HEK293 (cell line): ENCODE data around the gene TNFRSF18.

Source experiments
- CTCF ChIA-PET: fragments of 350-600 bp; formaldehyde crosslinking; extraction: SDS; loops from one replicate; lab custom pipeline; 2021; ENCODE audit warnings: antibody characterized with exemption; lab: Yijun Ruan, JAX
- POLR2A ChIA-PET: fragments of 300-600 bp; formaldehyde crosslinking; extraction: SDS; loops from one replicate; lab custom pipeline; 2020; ENCODE audit warnings: antibody characterized with exemption, inconsistent platforms; lab: Yijun Ruan, JAX
- H3K27ac ChIP-seq: fragments of 200-500 bp; sonication (Bioruptor generic); 2 replicates; pipeline ENCODE4 v1.5.1; 2014; ENCODE audit warnings: low read depth, low read length, control low read depth, inconsistent platforms; ENCODE audit errors: extremely low read depth
- H3K36me3 ChIP-seq, 2 experiments: fragments of 200-500 bp in 1 of 2; sonication (Bioruptor generic) in 1 of 2; 1 replicate in 1 of 2; 2 replicates in 1 of 2; pipeline ENCODE4 v1.5.1; 2014 to 2017; ENCODE audit warnings: inconsistent platforms in 2 of 2, low read length in 2 of 2; ENCODE audit not compliant: control insufficient read depth in 2 of 2, insufficient read depth in 1 of 2
- H3K4me1 ChIP-seq: fragments of 200-500 bp; sonication (Bioruptor generic); 2 replicates; pipeline ENCODE4 v1.5.1; 2014; ENCODE audit warnings: mild to moderate bottlenecking, low read length, inconsistent platforms; ENCODE audit not compliant: control insufficient read depth, insufficient read depth
- H3K4me3 ChIP-seq: 2 replicates; pipeline ENCODE4 v1.5.1; 2011; ENCODE audit warnings: low read depth, mild to moderate bottlenecking, control low read depth, low read length, moderate library complexity
- H3K9me3 ChIP-seq: fragments of 200-500 bp; sonication (Bioruptor generic); 2 replicates; pipeline ENCODE4 v1.5.1; 2014; ENCODE audit warnings: low read depth, low read length, inconsistent platforms; ENCODE audit not compliant: control insufficient read depth, insufficient read depth
- BCL11A ChIP-seq: fragments of 450-650 bp; formaldehyde crosslinking; IDR thresholded peaks from 2 replicates; pipeline ENCODE4 v1.5.1; 2016; ENCODE audit warnings: low read depth, missing biosample characterization, missing genetic modification characterization
- BCL11B ChIP-seq: fragments of 450-650 bp; formaldehyde crosslinking; IDR thresholded peaks from 2 replicates; pipeline ENCODE4 v1.5.1; 2016; ENCODE audit warnings: low read depth, missing biosample characterization, missing genetic modification characterization
- GLI4 ChIP-seq: fragments of 450-650 bp; formaldehyde crosslinking; IDR thresholded peaks from 2 replicates; pipeline ENCODE4 v1.5.1; 2016; ENCODE audit warnings: missing biosample characterization, missing genetic modification characterization
- GLIS2 ChIP-seq: fragments of 450-650 bp; formaldehyde crosslinking; IDR thresholded peaks from 2 replicates; pipeline ENCODE4 v1.5.1; 2016; ENCODE audit warnings: missing biosample characterization, missing genetic modification characterization
- HOXC10 ChIP-seq: sonication (generic); formaldehyde crosslinking; IDR thresholded peaks from 2 replicates; pipeline ENCODE4 v1.8.1; 2023; ENCODE audit warnings: mild to moderate bottlenecking, missing genetic modification reagents
- KLF10 ChIP-seq: fragments of 450-650 bp; IDR thresholded peaks from 2 replicates; pipeline ENCODE4 v1.5.1; 2018; ENCODE audit warnings: missing biosample characterization, mild to moderate bottlenecking, missing genetic modification characterization
- KLF8 ChIP-seq: fragments of 450-650 bp; formaldehyde crosslinking; IDR thresholded peaks from 2 replicates; pipeline ENCODE4 v1.5.1; 2016; ENCODE audit warnings: missing biosample characterization, missing genetic modification characterization
- KLF9 ChIP-seq: fragments of 450-650 bp; formaldehyde crosslinking; IDR thresholded peaks from 2 replicates; pipeline ENCODE4 v1.5.1; 2016; ENCODE audit warnings: missing biosample characterization, missing genetic modification characterization, low read depth
- SP7 ChIP-seq: fragments of 450-650 bp; formaldehyde crosslinking; IDR thresholded peaks from 2 replicates; pipeline ENCODE4 v1.5.1; 2016; ENCODE audit warnings: missing biosample characterization, missing genetic modification characterization
- ZBTB48 ChIP-seq: fragments of 450-650 bp; formaldehyde crosslinking; IDR thresholded peaks from 2 replicates; pipeline ENCODE4 v1.5.1; 2016; ENCODE audit warnings: missing biosample characterization, missing genetic modification characterization
- ZBTB7A ChIP-seq: fragments of 450-650 bp; formaldehyde crosslinking; IDR thresholded peaks from 2 replicates; pipeline ENCODE4 v1.5.1; 2016; ENCODE audit warnings: low read depth, missing biosample characterization, missing genetic modification characterization
- ZNF146 ChIP-seq: fragments of 450-650 bp; formaldehyde crosslinking; IDR thresholded peaks from 2 replicates; pipeline ENCODE4 v1.5.1; 2016; ENCODE audit warnings: missing biosample characterization, missing genetic modification characterization
- ZNF274 ChIP-seq, 2 experiments: fragments of 200-500 bp in 1 of 2; fragments of 450-650 bp in 1 of 2; sonication (Bioruptor generic) in 1 of 2; formaldehyde crosslinking in 1 of 2; IDR thresholded peaks; 2 replicates each; pipeline versions ENCODE4 v1.5.1 to v1.6.1; 2014 to 2016; ENCODE audit warnings: borderline replicate concordance in 1 of 2, inconsistent platforms in 1 of 2, low read length in 1 of 2, missing biosample characterization in 1 of 2, missing genetic modification characterization in 1 of 2
- ZNF341 ChIP-seq: fragments of 450-650 bp; formaldehyde crosslinking; IDR thresholded peaks from 2 replicates; pipeline ENCODE4; 2016; ENCODE audit warnings: low read depth, missing biosample characterization, missing genetic modification characterization
- ZNF404 ChIP-seq: fragments of 450-650 bp; formaldehyde crosslinking; IDR thresholded peaks from 2 replicates; pipeline ENCODE4 v1.5.1; 2017; ENCODE audit warnings: missing biosample characterization, missing genetic modification characterization
- ZNF600 ChIP-seq: fragments of 450-650 bp; formaldehyde crosslinking; IDR thresholded peaks from 2 replicates; pipeline ENCODE4 v1.5.1; 2016; ENCODE audit warnings: missing biosample characterization, missing genetic modification characterization
- TF ChIP-seq, protein P1 (sequence below): fragments of 450-650 bp; formaldehyde crosslinking; IDR thresholded peaks from 2 replicates; pipeline ENCODE4 v1.5.1; 2016; ENCODE audit warnings: missing biosample characterization, missing genetic modification characterization
- TF ChIP-seq, protein P2 (sequence below): fragments of 450-650 bp; formaldehyde crosslinking; IDR thresholded peaks from 2 replicates; pipeline ENCODE4 v1.5.1; 2016; ENCODE audit warnings: missing biosample characterization, missing genetic modification characterization
- TF ChIP-seq, protein P3 (sequence below): fragments of 450-650 bp; formaldehyde crosslinking; IDR thresholded peaks from 2 replicates; pipeline ENCODE4 v1.5.1; 2016; ENCODE audit warnings: missing biosample characterization, missing genetic modification characterization
- TF ChIP-seq, protein P4 (sequence below): fragments of 450-650 bp; formaldehyde crosslinking; IDR thresholded peaks from 2 replicates; pipeline ENCODE4 v1.5.1; 2016; ENCODE audit warnings: missing biosample characterization, missing genetic modification characterization, low read depth
- TF ChIP-seq, protein P5 (sequence below): fragments of 450-650 bp; formaldehyde crosslinking; IDR thresholded peaks from 2 replicates; pipeline ENCODE4 v1.5.1; 2016; ENCODE audit warnings: missing biosample characterization, missing genetic modification characterization
- TF ChIP-seq, protein P6 (sequence below): fragments of 450-650 bp; IDR thresholded peaks from 2 replicates; pipeline ENCODE4 v1.5.1; 2018; ENCODE audit warnings: missing biosample characterization, mild to moderate bottlenecking, missing genetic modification characterization

The TNFRSF18 gene

DNA sequence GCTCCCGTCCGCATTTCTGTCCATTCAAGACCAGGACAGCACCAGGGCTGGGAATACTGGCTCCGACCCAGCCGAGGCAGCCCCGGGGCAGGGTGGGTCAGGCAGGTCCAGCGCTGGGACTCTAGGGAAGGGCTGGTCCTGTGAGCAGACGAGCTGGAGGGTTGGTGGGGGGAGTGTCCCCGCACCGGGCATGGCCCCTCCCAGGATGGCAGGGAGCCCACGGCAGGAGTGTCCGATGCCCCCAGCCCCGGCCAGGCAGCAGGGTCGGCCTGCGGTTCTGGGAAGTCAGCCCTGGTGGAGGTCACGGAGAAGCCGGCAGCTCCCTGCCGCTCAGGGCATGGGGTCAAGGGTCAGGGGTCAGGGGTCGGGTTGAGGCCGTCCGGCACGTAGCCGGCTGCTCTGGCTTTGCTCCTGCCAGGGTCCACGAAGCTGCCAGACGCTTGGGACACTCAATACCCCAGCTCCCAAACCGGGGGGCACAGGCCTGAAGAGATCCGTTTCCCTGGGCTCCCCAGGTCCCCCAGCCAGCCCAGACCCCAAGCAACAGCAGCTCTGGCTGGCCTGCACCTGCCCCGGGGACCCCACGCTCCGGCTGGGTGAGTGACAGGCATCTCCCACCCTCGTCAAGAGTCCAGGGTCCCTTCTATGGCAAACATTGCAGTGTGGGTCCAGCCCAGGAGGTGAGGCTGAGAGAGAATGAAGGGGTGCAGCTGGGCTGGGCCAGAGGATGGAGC is 33.4 kb upstream of the TNFRSF18 start:
- no peaks in the 10 kb centered on the region for H3K9me3 ChIP-seq
- TF ChIP-seq, protein P1, sequence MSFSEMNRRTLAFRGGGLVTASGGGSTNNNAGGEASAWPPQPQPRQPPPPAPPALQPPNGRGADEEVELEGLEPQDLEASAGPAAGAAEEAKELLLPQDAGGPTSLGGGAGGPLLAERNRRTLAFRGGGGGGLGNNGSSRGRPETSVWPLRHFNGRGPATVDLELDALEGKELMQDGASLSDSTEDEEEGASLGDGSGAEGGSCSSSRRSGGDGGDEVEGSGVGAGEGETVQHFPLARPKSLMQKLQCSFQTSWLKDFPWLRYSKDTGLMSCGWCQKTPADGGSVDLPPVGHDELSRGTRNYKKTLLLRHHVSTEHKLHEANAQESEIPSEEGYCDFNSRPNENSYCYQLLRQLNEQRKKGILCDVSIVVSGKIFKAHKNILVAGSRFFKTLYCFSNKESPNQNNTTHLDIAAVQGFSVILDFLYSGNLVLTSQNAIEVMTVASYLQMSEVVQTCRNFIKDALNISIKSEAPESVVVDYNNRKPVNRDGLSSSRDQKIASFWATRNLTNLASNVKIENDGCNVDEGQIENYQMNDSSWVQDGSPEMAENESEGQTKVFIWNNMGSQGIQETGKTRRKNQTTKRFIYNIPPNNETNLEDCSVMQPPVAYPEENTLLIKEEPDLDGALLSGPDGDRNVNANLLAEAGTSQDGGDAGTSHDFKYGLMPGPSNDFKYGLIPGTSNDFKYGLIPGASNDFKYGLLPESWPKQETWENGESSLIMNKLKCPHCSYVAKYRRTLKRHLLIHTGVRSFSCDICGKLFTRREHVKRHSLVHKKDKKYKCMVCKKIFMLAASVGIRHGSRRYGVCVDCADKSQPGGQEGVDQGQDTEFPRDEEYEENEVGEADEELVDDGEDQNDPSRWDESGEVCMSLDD (tag by site-specific recombination) = 0 out of 2 replicates have a peak, but pooled peaks have one; percentile 13
- TF ChIP-seq BCL11B (tag by site-specific recombination) (peak; percentile 99), ZNF146 (tag by site-specific recombination) (0 out of 2 replicates have a peak, but pooled peaks have one; percentile 2), KLF8 (tag by site-specific recombination) (0 out of 2 replicates have a peak, but pooled peaks have one; percentile 9), KLF10 (tag by site-specific recombination) (peak; percentile 23; the same call in 1 of the 2 replicates), GLI4 (no peak), SP7 (tag by site-specific recombination) (no peak), GLIS2 (0 out of 2 replicates have a peak, but pooled peaks have one; percentile 13), HOXC10 (CRISPR knock-in tag) (no peak), BCL11A (tag by site-specific recombination) (peak; percentile 100), KLF9 (0 out of 2 replicates have a peak, but pooled peaks have one; percentile 26), ZNF600 (tag by site-specific recombination) (peak; percentile 71; the same call in 1 of the 2 replicates), ZBTB7A (tag by site-specific recombination) (0 out of 2 replicates have a peak, but pooled peaks have one; percentile 34), ZNF404 (tag by site-specific recombination) (no peak)
- TF ChIP-seq, protein P2, sequence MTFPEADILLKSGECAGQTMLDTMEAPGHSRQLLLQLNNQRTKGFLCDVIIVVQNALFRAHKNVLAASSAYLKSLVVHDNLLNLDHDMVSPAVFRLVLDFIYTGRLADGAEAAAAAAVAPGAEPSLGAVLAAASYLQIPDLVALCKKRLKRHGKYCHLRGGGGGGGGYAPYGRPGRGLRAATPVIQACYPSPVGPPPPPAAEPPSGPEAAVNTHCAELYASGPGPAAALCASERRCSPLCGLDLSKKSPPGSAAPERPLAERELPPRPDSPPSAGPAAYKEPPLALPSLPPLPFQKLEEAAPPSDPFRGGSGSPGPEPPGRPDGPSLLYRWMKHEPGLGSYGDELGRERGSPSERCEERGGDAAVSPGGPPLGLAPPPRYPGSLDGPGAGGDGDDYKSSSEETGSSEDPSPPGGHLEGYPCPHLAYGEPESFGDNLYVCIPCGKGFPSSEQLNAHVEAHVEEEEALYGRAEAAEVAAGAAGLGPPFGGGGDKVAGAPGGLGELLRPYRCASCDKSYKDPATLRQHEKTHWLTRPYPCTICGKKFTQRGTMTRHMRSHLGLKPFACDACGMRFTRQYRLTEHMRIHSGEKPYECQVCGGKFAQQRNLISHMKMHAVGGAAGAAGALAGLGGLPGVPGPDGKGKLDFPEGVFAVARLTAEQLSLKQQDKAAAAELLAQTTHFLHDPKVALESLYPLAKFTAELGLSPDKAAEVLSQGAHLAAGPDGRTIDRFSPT (tag by site-specific recombination) = peak; percentile 79
- TF ChIP-seq, protein P3, sequence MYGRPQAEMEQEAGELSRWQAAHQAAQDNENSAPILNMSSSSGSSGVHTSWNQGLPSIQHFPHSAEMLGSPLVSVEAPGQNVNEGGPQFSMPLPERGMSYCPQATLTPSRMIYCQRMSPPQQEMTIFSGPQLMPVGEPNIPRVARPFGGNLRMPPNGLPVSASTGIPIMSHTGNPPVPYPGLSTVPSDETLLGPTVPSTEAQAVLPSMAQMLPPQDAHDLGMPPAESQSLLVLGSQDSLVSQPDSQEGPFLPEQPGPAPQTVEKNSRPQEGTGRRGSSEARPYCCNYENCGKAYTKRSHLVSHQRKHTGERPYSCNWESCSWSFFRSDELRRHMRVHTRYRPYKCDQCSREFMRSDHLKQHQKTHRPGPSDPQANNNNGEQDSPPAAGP (tag by site-specific recombination) = peak; percentile 74; the same call in 1 of the 2 replicates
- ChIA-PET CTCF (no interaction called here), POLR2A (interaction anchor here (0.5 to 1.5 kb wide), 2 partner anchors 27 to 110 kb away, joined by 4 to 5 read pairs; no protein-coding TSS in a partner anchor)
- no peak overlapping the region for H3K4me3 ChIP-seq
- H3K27ac ChIP-seq = no peak overlapping the region
- peaks cover 0 to 1% of the 10 kb centered on the region in 2 experiments; a peak in 1 of 3 replicates for H3K36me3 ChIP-seq
- H3K4me1 ChIP-seq = no peaks in the 10 kb centered on the region

DNA sequence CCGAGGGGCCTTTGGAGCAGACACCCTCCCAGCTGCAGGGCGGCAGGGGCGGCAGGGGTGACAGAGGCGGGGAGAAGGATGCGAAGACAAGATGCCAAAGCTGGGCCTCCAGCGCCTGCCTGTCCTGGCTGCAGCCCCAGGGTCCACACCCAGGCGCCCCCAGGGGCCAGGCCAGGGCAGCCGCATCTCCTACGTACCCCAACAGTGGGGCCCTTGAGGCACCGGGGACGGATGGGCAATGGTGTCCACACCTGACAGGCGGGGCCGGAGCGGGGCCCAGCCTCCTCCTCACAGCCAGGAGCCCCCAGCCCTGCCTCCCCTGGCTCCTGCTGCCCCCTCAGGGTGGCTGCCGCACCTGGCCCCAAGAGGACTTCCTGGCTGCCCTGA is 32.8 kb upstream of the TNFRSF18 start:
- Histone ChIP-seq H3K4me1 (no peaks in the 10 kb centered on the region), H3K4me3 (no peak overlapping the region), H3K36me3 (peaks cover 0 to 7% of the 10 kb centered on the region in 2 experiments; a peak in 1 of 3 replicates), H3K9me3 (no peaks in the 10 kb centered on the region), H3K27ac (no peak overlapping the region)
- ChIA-PET POLR2A (interaction anchor here (1.5 kb wide), 1 partner anchor 27 kb away, joined by 4 read pairs; no protein-coding TSS in a partner anchor), CTCF (interaction anchor here (1.2 kb wide), 1 partner anchor 255 kb away, joined by 3 read pairs; no protein-coding TSS in a partner anchor)
- TF ChIP-seq, protein P4, sequence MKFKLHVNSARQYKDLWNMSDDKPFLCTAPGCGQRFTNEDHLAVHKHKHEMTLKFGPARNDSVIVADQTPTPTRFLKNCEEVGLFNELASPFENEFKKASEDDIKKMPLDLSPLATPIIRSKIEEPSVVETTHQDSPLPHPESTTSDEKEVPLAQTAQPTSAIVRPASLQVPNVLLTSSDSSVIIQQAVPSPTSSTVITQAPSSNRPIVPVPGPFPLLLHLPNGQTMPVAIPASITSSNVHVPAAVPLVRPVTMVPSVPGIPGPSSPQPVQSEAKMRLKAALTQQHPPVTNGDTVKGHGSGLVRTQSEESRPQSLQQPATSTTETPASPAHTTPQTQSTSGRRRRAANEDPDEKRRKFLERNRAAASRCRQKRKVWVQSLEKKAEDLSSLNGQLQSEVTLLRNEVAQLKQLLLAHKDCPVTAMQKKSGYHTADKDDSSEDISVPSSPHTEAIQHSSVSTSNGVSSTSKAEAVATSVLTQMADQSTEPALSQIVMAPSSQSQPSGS (tag by site-specific recombination) = no peak
- no peak for TF ChIP-seq ZNF341 (tag by site-specific recombination)
- TF ChIP-seq, protein P5, sequence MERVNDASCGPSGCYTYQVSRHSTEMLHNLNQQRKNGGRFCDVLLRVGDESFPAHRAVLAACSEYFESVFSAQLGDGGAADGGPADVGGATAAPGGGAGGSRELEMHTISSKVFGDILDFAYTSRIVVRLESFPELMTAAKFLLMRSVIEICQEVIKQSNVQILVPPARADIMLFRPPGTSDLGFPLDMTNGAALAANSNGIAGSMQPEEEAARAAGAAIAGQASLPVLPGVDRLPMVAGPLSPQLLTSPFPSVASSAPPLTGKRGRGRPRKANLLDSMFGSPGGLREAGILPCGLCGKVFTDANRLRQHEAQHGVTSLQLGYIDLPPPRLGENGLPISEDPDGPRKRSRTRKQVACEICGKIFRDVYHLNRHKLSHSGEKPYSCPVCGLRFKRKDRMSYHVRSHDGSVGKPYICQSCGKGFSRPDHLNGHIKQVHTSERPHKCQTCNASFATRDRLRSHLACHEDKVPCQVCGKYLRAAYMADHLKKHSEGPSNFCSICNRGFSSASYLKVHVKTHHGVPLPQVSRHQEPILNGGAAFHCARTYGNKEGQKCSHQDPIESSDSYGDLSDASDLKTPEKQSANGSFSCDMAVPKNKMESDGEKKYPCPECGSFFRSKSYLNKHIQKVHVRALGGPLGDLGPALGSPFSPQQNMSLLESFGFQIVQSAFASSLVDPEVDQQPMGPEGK = peak; percentile 20; the same call in 1 of the 2 replicates
- no peak for TF ChIP-seq ZBTB48 (tag by site-specific recombination)
- no peak for TF ChIP-seq ZNF274 (IDR thresholded peaks at IDR 0.05; ENCODE audit: low read length)
- TF ChIP-seq ZNF274 (tag by site-specific recombination; IDR thresholded peaks at IDR 0.05; ENCODE audit: borderline replicate concordance) = no peak
- peak; percentile 31; the same call in 1 of the 2 replicates for TF ChIP-seq KLF8 (tag by site-specific recombination)
- TF ChIP-seq, protein P6, sequence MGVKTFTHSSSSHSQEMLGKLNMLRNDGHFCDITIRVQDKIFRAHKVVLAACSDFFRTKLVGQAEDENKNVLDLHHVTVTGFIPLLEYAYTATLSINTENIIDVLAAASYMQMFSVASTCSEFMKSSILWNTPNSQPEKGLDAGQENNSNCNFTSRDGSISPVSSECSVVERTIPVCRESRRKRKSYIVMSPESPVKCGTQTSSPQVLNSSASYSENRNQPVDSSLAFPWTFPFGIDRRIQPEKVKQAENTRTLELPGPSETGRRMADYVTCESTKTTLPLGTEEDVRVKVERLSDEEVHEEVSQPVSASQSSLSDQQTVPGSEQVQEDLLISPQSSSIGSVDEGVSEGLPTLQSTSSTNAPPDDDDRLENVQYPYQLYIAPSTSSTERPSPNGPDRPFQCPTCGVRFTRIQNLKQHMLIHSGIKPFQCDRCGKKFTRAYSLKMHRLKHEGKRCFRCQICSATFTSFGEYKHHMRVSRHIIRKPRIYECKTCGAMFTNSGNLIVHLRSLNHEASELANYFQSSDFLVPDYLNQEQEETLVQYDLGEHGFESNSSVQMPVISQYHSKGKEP (tag by site-specific recombination) = no peak
